SHP77 treated with DMSO at 0.1 percent for 48 hours (cell line): ENCODE data around the gene MBNL1.

Experiments
- DNase-seq: peaks from one replicate; lab custom pipeline; 2025; lab: John Stamatoyannopoulos, UW

Gene MBNL1

GRCh38 chr3:152253514-152253913 is 15.2 kb upstream of the MBNL1 start:
- DNase-seq: no peak

GRCh38 chr3:152254041-152254440 is 14.7 kb upstream of the MBNL1 start:
- DNase-seq: no peak

GRCh38 chr3:152255290-152255689 is 13.4 kb upstream of the MBNL1 start:
- DNase-seq: no peak

GRCh38 chr3:152256851-152257562 is 11.7 kb upstream of the MBNL1 start:
- no peak for DNase-seq

- DNase-seq: no peak
These were observed 11.1 kb upstream of the MBNL1 start for GRCh38 chr3:152257563-152258035.

- no peak for DNase-seq
These were observed 10.0 kb upstream of the MBNL1 start for GRCh38 chr3:152258448-152259393.

- DNase-seq: no peak
These were observed 9.3 kb upstream of the MBNL1 start for GRCh38 chr3:152259468-152259867.

GRCh38 chr3:152260026-152260425 is 8.7 kb upstream of the MBNL1 start:
- no peak for DNase-seq

- DNase-seq: no peak
These were observed 8.2 kb upstream of the MBNL1 start for GRCh38 chr3:152260529-152260928.

GRCh38 chr3:152261329-152261728 is 7.4 kb upstream of the MBNL1 start:
- no peak for DNase-seq

- no peak for DNase-seq
These were observed 5.0 kb upstream of the MBNL1 start for GRCh38 chr3:152263711-152264110.

GRCh38 chr3:152264378-152264777 is 4.4 kb upstream of the MBNL1 start:
- DNase-seq: no peak

GRCh38 chr3:152266221-152266995 is 2.3 kb upstream of the MBNL1 start:
- no peak for DNase-seq

- no peak for DNase-seq
These were observed 736 bp upstream of the MBNL1 start for GRCh38 chr3:152267831-152268554.

- DNase-seq: peak; percentile 76
These were observed 514 bp downstream of the MBNL1 start for GRCh38 chr3:152269056-152269830.

- DNase-seq: no peak
These were observed 1.4 kb downstream of the MBNL1 start for GRCh38 chr3:152269831-152270734.

- DNase-seq: no peak
These were observed 2.2 kb downstream of the MBNL1 start for GRCh38 chr3:152270937-152271336.

GRCh38 chr3:152271501-152272236 is 2.9 kb downstream of the MBNL1 start:
- DNase-seq: no peak

GRCh38 chr3:152272771-152273242 is 4.1 kb downstream of the MBNL1 start:
- DNase-seq: no peak
